GM23338 (cell line): ENCODE measurements around the gene RNF135. TPM values are rescaled to one million over a fixed set of nuclear protein-coding genes. Genes with fewer than 3 reads are reported as not detected.

Experiments used
- ATAC-seq: fragments of 200-7000 bp; cut with Tn5 transposase; 3 replicates; pipeline ENCODE4 v1.9.1; 2020
- DNase-seq: peaks from one replicate; pipeline ENCODE4 v3.0.0-alpha.2; 2015; ENCODE audit warnings: low spot score
- H2AFZ ChIP-seq: fragments of 200-600 bp; sonication (generic); 2 replicates; pipeline ENCODE4 v1.8.0; 2016; ENCODE audit warnings: antibody characterized with exemption, mild to moderate bottlenecking, moderate library complexity
- H3F3A ChIP-seq: fragments of 200-600 bp; sonication (generic); replicated peaks from 2 replicates; pipeline ENCODE4 v1.8.0; 2017; ENCODE audit warnings: antibody characterized with exemption, mixed run types, low read depth
- H3K27ac ChIP-seq: fragments of 200-600 bp; sonication (generic); 2 replicates; pipeline ENCODE4 v1.6.1; 2016; ENCODE audit warnings: low read depth
- H3K27me3 ChIP-seq: fragments of 200-600 bp; sonication (generic); 2 replicates; pipeline ENCODE4 v1.8.0; 2016; ENCODE audit warnings: mild to moderate bottlenecking, mixed run types, moderate library complexity; ENCODE audit not compliant: insufficient read depth
- H3K36me3 ChIP-seq: fragments of 200-600 bp; sonication (generic); 2 replicates; pipeline ENCODE4 v1.8.0; 2016; ENCODE audit warnings: mild to moderate bottlenecking; ENCODE audit not compliant: insufficient read depth
- H3K4me1 ChIP-seq: fragments of 200-600 bp; sonication (generic); 2 replicates; pipeline ENCODE4 v1.8.0; 2016; ENCODE audit warnings: mild to moderate bottlenecking, moderate library complexity; ENCODE audit not compliant: insufficient read depth
- H3K4me2 ChIP-seq: fragments of 200-600 bp; sonication (generic); 2 replicates; pipeline ENCODE4 v1.7.1; 2017; ENCODE audit warnings: mixed run types
- H3K4me3 ChIP-seq: fragments of 200-600 bp; sonication (generic); 2 replicates; pipeline ENCODE4 v1.6.1; 2016; ENCODE audit warnings: mixed run types
- H3K79me2 ChIP-seq: fragments of 200-600 bp; sonication (generic); replicated peaks from 2 replicates; pipeline ENCODE4 v1.8.0; 2017; ENCODE audit warnings: mild to moderate bottlenecking; ENCODE audit not compliant: insufficient read depth
- H3K9me2 ChIP-seq: fragments of 200-600 bp; sonication (generic); 2 replicates; pipeline ENCODE4 v1.8.0; 2017; ENCODE audit not compliant: insufficient read depth
- H4K20me1 ChIP-seq: fragments of 200-600 bp; sonication (generic); replicated peaks from 2 replicates; pipeline ENCODE4 v1.8.0; 2017; ENCODE audit warnings: mild to moderate bottlenecking; ENCODE audit not compliant: insufficient read depth
- H3K27ac Mint-ChIP-seq: 2 replicates; pipeline ENCODE4 v1.8.0; 2020; ENCODE audit warnings: inconsistent platforms, mild to moderate bottlenecking, moderate library complexity, mixed read lengths
- H3K27me3 Mint-ChIP-seq: 3 replicates; pipeline ENCODE4 v1.8.0; 2022; ENCODE audit warnings: low read depth, mild to moderate bottlenecking, moderate library complexity, mixed read lengths, inconsistent platforms; ENCODE audit not compliant: insufficient read depth, poor library complexity
- H3K36me3 Mint-ChIP-seq: 3 replicates; pipeline ENCODE4 v1.8.0; 2021; ENCODE audit warnings: low read depth, mild to moderate bottlenecking, inconsistent platforms, moderate library complexity, mixed read lengths
- H3K4me1 Mint-ChIP-seq: 3 replicates; pipeline ENCODE4 v1.8.0; 2020; ENCODE audit warnings: mild to moderate bottlenecking, inconsistent platforms, mixed read lengths
- H3K4me3 Mint-ChIP-seq: 3 replicates; pipeline ENCODE4 v1.8.0; 2021; ENCODE audit warnings: moderate library complexity, mild to moderate bottlenecking, inconsistent platforms, mixed read lengths
- H3K9me3 Mint-ChIP-seq: 3 replicates; pipeline ENCODE4 v1.8.0; 2020; ENCODE audit warnings: moderate library complexity, mild to moderate bottlenecking, inconsistent platforms, mixed read lengths
- CREB1 ChIP-seq: fragments of 250-450 bp; sonication (Bioruptor Pico); IDR thresholded peaks from 2 replicates; pipeline ENCODE4 v1.5.0; 2020; ENCODE audit warnings: low read depth, mild to moderate bottlenecking, moderate library complexity
- CTCF ChIP-seq, 2 experiments: fragments of 200-600 bp in 1 of 2; sonication (generic) in 1 of 2; conservative IDR thresholded peaks; 2 replicates each; pipeline versions ENCODE4 v1.5.1 to v1.6.1; 2016 to 2017; ENCODE audit warnings: antibody characterized with exemption in 2 of 2, low read depth in 2 of 2, mild to moderate bottlenecking in 2 of 2, moderate library complexity in 1 of 2
- ETS1 ChIP-seq: IDR thresholded peaks from 2 replicates; pipeline ENCODE4 v1.6.1; 2016; ENCODE audit warnings: antibody characterized with exemption
- EZH2 ChIP-seq: fragments of 200-600 bp; sonication (generic); IDR thresholded peaks from one replicate; pipeline ENCODE4 v1.8.0; 2017; ENCODE audit warnings: antibody characterized with exemption, mild to moderate bottlenecking, low read depth; ENCODE audit not compliant: unreplicated experiment
- EZH2phosphoT487 ChIP-seq: fragments of 200-600 bp; sonication (generic); IDR thresholded peaks from one replicate; pipeline ENCODE4 v1.8.1; 2018; ENCODE audit warnings: antibody characterized with exemption; ENCODE audit not compliant: unreplicated experiment
- JUNB ChIP-seq: IDR thresholded peaks from one replicate; pipeline ENCODE4 v1.6.1; 2016; ENCODE audit warnings: antibody characterized with exemption; ENCODE audit not compliant: unreplicated experiment
- ZNF331 ChIP-seq: fragments of 250-450 bp; sonication (Bioruptor Pico); IDR thresholded peaks from 2 replicates; pipeline ENCODE4 v1.5.0; 2020; ENCODE audit warnings: low read depth, mild to moderate bottlenecking, moderate library complexity
- polyA plus RNA-seq: library from polyadenylated mRNA; unstranded; fragments of >200 nt; fragmentation: Nextera tagmentation; extraction: Ambion mirVana; gene quantifications from 2 replicates; pipeline ENCODE4 v1.2.1, GENCODE V29; 2016
- total RNA-seq: library from RNA; depleted of rRNA; stranded (reverse); fragments of >200 nt; shearing (Covaris generic); gene quantifications from 2 replicates; pipeline ENCODE4 v1.2.3, GENCODE V29; 2014

RNF135 gene
- total and polyA plus RNA-seq, 2 experiments from 2014 or later = 9.4 to 9.8 TPM

- H3K4me1 ChIP-seq = peaks cover 10% of the 10 kb centered on the region; the same call in 1 of the 2 replicates
- peak overlapping the region; percentile 98 for H2AFZ ChIP-seq
- 0 out of 2 replicates have a peak, but pooled peaks cover 2% of the 10 kb centered on the region for H3K9me2 ChIP-seq
- Mint-ChIP-seq H3K36me3 (no peaks in the 10 kb centered on the region), H3K4me1 (peaks cover 18% of the 10 kb centered on the region), H3K27ac (no peak overlapping the region), H3K9me3 (no peaks in the 10 kb centered on the region; the same call in 2 of the 3 replicates), H3K4me3 (peak overlapping the region; percentile 67), H3K27me3 (peaks cover 47% of the 10 kb centered on the region)
- H3K4me2 ChIP-seq = peak overlapping the region; percentile 93
- ATAC-seq = peak; percentile 60
- H4K20me1 ChIP-seq = no peaks in the 10 kb centered on the region
- no peaks in the 10 kb centered on the region for H3K36me3 ChIP-seq
- H3K27ac ChIP-seq = no peak overlapping the region
- H3K27me3 ChIP-seq = peaks cover 46% of the 10 kb centered on the region
- TF ChIP-seq EZH2 (peak; percentile 86), CREB1 (CRISPR knock-in tag) (no peak)
- no peaks in the 10 kb centered on the region; the same call in 1 of the 2 replicates for H3F3A ChIP-seq
- peak overlapping the region; percentile 75 for H3K4me3 ChIP-seq
- DNase-seq = peak; percentile 66
- no peaks in the 10 kb centered on the region for H3K79me2 ChIP-seq
These were observed 48.4 kb upstream of the RNF135 start for GRCh38 chr17:30922235-30923030.

GRCh38 chr17:30924341-30924740 is 46.5 kb upstream of the RNF135 start:
- Histone ChIP-seq H3F3A (no peaks in the 10 kb centered on the region; the same call in 1 of the 2 replicates), H3K27me3 (peaks cover 46% of the 10 kb centered on the region), H3K4me2 (no peak overlapping the region), H3K27ac (no peak overlapping the region), H3K9me2 (0 out of 2 replicates have a peak, but pooled peaks cover 2% of the 10 kb centered on the region), H3K4me1 (peaks cover 10% of the 10 kb centered on the region; the same call in 1 of the 2 replicates), H4K20me1 (no peaks in the 10 kb centered on the region), H3K4me3 (no peak overlapping the region), H3K79me2 (no peaks in the 10 kb centered on the region), H3K36me3 (no peaks in the 10 kb centered on the region), H2AFZ (no peak overlapping the region)
- TF ChIP-seq EZH2 (no peak), JUNB (no peak), CTCF (conservative IDR thresholded peaks at IDR 0.05; ENCODE audit: low read depth in 2 of 2) (peak in 1 of 2 experiments; percentile 13; a peak in 1 of 4 replicates), ZNF331 (CRISPR knock-in tag) (no peak), EZH2phosphoT487 (no peak), ETS1 (no peak)
- Mint-ChIP-seq H3K4me1 (peaks cover 18% of the 10 kb centered on the region), H3K27me3 (peaks cover 49% of the 10 kb centered on the region), H3K36me3 (no peaks in the 10 kb centered on the region), H3K27ac (no peak overlapping the region), H3K9me3 (no peaks in the 10 kb centered on the region; the same call in 2 of the 3 replicates), H3K4me3 (no peak overlapping the region)
- DNase-seq = peak; percentile 24
- no peak for ATAC-seq
